ENCODE measurements around the gene ADGRB3. TPM values are rescaled to one million over a fixed set of nuclear protein-coding genes. Genes with fewer than 3 reads are reported as not detected.

Gene ADGRB3
- total RNA-seq, 4 donors from 2014 or later: 1.6 to 2.6 (median 1.8) TPM

- TF ChIP-seq CTCF (IDR thresholded peaks at IDR 0.05; ENCODE audit: low read depth): no peak
Measured at GRCh38 chr6:68701159-68701558, 66.1 kb downstream of the ADGRB3 start.

- TF ChIP-seq CTCF (IDR thresholded peaks at IDR 0.05; ENCODE audit: low read depth): no peak
Measured at GRCh38 chr6:68704485-68704884, 69.4 kb downstream of the ADGRB3 start.

GRCh38 chr6:68709091-68709490 is 74.0 kb downstream of the ADGRB3 start:
- TF ChIP-seq CTCF (IDR thresholded peaks at IDR 0.05; ENCODE audit: low read depth): no peak

GRCh38 chr6:68709882-68710281 is 74.8 kb downstream of the ADGRB3 start:
- no peak for TF ChIP-seq CTCF (IDR thresholded peaks at IDR 0.05; ENCODE audit: low read depth)

- TF ChIP-seq CTCF (IDR thresholded peaks at IDR 0.05; ENCODE audit: low read depth): no peak
Measured at GRCh38 chr6:68710496-68710895, 75.4 kb downstream of the ADGRB3 start.

- TF ChIP-seq CTCF (IDR thresholded peaks at IDR 0.05; ENCODE audit: low read depth): no peak
Measured at GRCh38 chr6:68710916-68711315, 75.8 kb downstream of the ADGRB3 start.

GRCh38 chr6:68711386-68712000 is 76.4 kb downstream of the ADGRB3 start:
- TF ChIP-seq CTCF (IDR thresholded peaks at IDR 0.05; ENCODE audit: low read depth): no peak

All from subcutaneous adipose tissue (tissue), 4 donors.